Fibroblast of mammary gland (primary cell): Measurements from ENCODE around the gene TSPAN14.

ENCODE experiments used
- DNase-seq: peaks from one replicate; pipeline ENCODE4 v3.0.0-alpha.2; 2010; ENCODE audit warnings: low read depth
- H3K4me3 ChIP-seq: 2 replicates; pipeline ENCODE4 v1.5.1; 2011; ENCODE audit warnings: low read depth, mild to moderate bottlenecking, low read length, moderate library complexity; ENCODE audit not compliant: control insufficient read depth
- CTCF ChIP-seq: conservative IDR thresholded peaks from 2 replicates; pipeline ENCODE4 v1.5.1; 2011; ENCODE audit warnings: low read depth, low read length, inconsistent platforms; ENCODE audit not compliant: control insufficient read depth, insufficient read depth

TSPAN14 gene

GRCh38 chr10:80485076-80485945 lies 31.2 kb downstream of the TSPAN14 start:
- no peak for DNase-seq
- H3K4me3 ChIP-seq, result no peak overlapping the region
- no peak for TF ChIP-seq CTCF

- H3K4me3 ChIP-seq, result no peak overlapping the region
- DNase-seq, result no peak
- TF ChIP-seq CTCF, result no peak
Observed at GRCh38 chr10:80485946-80486764, 32.0 kb downstream of the TSPAN14 start.

GRCh38 chr10:80486785-80487420 lies 32.8 kb downstream of the TSPAN14 start:
- no peak overlapping the region for H3K4me3 ChIP-seq
- TF ChIP-seq CTCF, result no peak
- DNase-seq, result no peak

GRCh38 chr10:80487421-80487785 lies 33.3 kb downstream of the TSPAN14 start:
- DNase-seq, result no peak
- TF ChIP-seq CTCF, result no peak
- H3K4me3 ChIP-seq, result no peak overlapping the region

GRCh38 chr10:80487791-80488538 lies 33.9 kb downstream of the TSPAN14 start:
- TF ChIP-seq CTCF, result no peak
- no peak overlapping the region for H3K4me3 ChIP-seq
- no peak for DNase-seq

- DNase-seq, result no peak
- TF ChIP-seq CTCF, result no peak
- H3K4me3 ChIP-seq, result no peak overlapping the region
Observed at GRCh38 chr10:80488539-80489066, 34.5 kb downstream of the TSPAN14 start.
